GM19035 (cell line): ENCODE results near the gene KAZN.

Experiments used
- ATAC-seq: cut with Tn5 transposase; IDR thresholded peaks from one replicate; pipeline ENCODE4 v1.9.1; 2021; ENCODE audit not compliant: unreplicated experiment

Gene KAZN

GRCh38 chr1:14612256-14612655 is 13.8 kb downstream of the KAZN start:
- ATAC-seq, result no peak

GRCh38 chr1:14613926-14614325 is 15.4 kb downstream of the KAZN start:
- no peak for ATAC-seq

GRCh38 chr1:14614341-14614740 is 15.9 kb downstream of the KAZN start:
- ATAC-seq, result no peak

GRCh38 chr1:14615549-14616218 is 17.2 kb downstream of the KAZN start:
- no peak for ATAC-seq

- no peak for ATAC-seq
Observed at GRCh38 chr1:14616632-14617396, 18.3 kb downstream of the KAZN start.

- ATAC-seq, result no peak
Observed at GRCh38 chr1:14617791-14618190, 19.3 kb downstream of the KAZN start.

- no peak for ATAC-seq
Observed at GRCh38 chr1:14620941-14621340, 22.5 kb downstream of the KAZN start.

GRCh38 chr1:14623090-14623489 is 24.6 kb downstream of the KAZN start:
- ATAC-seq, result no peak

GRCh38 chr1:14624941-14625340 is 26.5 kb downstream of the KAZN start:
- ATAC-seq, result no peak

- no peak for ATAC-seq
Observed at GRCh38 chr1:14625572-14625971, 27.1 kb downstream of the KAZN start.

- ATAC-seq, result no peak
Observed at GRCh38 chr1:14625996-14626395, 27.5 kb downstream of the KAZN start.

- ATAC-seq, result no peak
Observed at GRCh38 chr1:14626869-14627607, 28.6 kb downstream of the KAZN start.

GRCh38 chr1:14627608-14628489 is 29.4 kb downstream of the KAZN start:
- ATAC-seq, result no peak

- no peak for ATAC-seq
Observed at GRCh38 chr1:14629363-14630014, 31.0 kb downstream of the KAZN start.

GRCh38 chr1:14630986-14631385 is 32.5 kb downstream of the KAZN start:
- ATAC-seq, result no peak

GRCh38 chr1:14631421-14631820 is 32.9 kb downstream of the KAZN start:
- ATAC-seq, result no peak

GRCh38 chr1:14634486-14634885 is 36.0 kb downstream of the KAZN start:
- ATAC-seq, result no peak

- no peak for ATAC-seq
Observed at GRCh38 chr1:14635421-14635820, 36.9 kb downstream of the KAZN start.

- no peak for ATAC-seq
Observed at GRCh38 chr1:14636897-14637632, 38.6 kb downstream of the KAZN start.
